ENCODE results near the gene CAMK2B.

Gene CAMK2B

GRCh38 chr7:44225566-44226395 is 99.6 kb downstream of the CAMK2B start:
- DNase-seq, result no peak

DNA sequence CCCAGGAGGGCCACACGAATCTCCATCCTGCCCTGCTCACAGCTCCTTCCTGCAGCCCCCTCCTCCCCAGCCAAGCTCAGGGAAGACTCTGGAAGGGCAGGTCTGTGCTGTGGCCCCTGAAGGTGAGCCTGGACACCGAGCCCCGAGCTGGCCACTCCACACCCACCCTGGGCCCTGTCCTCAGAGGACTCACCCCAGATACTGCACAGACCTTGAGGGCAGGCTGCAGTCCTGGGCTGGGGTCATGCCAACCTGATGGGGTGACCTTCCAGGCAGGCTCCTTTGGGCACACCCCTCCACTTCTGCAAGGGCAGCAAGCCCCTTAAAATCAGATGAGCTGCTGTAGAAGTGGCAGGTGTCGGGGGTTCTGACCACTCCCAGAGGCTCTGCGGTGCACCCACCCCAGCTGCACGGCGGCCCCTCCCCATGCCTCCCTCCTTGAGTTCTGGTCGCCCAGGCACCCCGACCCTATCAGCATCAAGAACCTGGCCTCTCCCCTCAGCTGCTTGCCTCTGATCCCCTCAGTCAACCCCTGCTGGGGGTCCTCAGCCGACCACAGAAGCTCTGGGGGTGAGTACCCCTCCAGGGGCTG is 100.3 kb downstream of the CAMK2B start:
- DNase-seq, result no peak

DNA sequence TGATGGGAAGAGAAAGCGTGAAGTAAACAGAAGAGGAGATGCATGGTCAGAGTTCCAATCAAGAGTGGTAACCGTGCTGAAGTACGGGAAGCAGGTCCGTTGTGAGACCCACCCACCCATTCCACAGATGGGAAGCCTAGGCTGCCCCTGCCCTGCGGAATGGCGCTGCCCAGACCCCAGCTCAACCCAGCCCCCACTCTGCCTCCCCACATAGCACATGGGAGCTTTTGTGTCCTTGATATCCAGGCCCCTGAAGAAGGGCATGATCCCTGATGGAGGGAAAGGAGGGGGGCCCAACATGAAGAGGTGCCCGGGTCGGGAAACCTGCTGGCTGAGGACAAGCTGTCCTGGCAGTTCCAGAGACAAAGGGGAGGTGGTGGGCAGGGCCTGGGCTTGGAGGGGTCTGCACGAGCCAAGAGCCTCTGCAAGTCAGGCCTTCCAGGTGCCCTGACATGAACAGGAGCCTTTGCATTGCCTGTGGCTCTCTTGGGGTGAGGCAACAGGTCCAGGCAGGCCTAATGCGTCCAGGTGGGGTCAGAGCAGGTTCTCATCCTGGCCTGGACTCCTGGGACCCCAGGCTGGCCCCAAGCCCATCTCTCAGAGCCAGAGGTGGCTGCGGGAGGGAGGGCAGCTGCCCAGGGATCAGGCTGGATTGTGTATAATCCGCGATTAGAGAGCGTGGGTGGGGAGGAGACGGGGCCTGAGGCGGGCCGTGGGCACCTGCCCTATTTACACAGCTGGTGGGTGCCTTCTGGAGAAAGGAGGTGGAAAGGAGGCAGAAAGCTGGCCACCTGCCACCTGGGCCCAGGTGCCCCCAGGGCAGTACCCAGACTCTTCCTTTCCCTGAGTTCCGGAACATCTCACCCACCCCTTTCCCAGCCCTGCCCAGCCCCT is 101.1 kb downstream of the CAMK2B start:
- DNase-seq, result no peak

GRCh38 chr7:44223362-44224079 is 101.9 kb downstream of the CAMK2B start:
- DNase-seq, result no peak

- DNase-seq, result no peak
These were observed 102.6 kb downstream of the CAMK2B start for GRCh38 chr7:44222776-44223261.

DNA sequence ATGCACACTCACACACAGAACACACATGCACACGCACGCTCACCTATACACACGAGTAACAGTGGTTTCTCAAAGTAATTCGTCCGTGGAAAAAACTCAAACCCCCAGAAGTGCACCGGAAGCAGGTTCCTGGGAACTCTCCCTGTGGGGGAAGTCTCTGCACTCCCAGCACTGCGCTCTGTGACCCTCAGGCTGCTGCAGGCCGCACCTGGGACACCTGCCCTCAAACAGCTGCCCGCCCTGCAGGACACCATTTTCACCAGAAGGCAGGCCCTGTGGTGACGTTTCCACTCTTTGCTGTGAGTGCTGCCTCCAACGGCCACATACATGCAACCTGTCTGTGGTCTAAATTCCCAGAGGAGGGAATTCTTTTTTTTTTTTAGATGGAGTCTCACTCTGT is 103.3 kb downstream of the CAMK2B start:
- DNase-seq, result no peak

- DNase-seq, result no peak
These were observed 104.1 kb downstream of the CAMK2B start for GRCh38 chr7:44221231-44221791.

GRCh38 chr7:44220358-44221112 is 104.9 kb downstream of the CAMK2B start:
- DNase-seq, result no peak

GRCh38 chr7:44220046-44220357 is 105.4 kb downstream of the CAMK2B start:
- no peak for DNase-seq

DNA sequence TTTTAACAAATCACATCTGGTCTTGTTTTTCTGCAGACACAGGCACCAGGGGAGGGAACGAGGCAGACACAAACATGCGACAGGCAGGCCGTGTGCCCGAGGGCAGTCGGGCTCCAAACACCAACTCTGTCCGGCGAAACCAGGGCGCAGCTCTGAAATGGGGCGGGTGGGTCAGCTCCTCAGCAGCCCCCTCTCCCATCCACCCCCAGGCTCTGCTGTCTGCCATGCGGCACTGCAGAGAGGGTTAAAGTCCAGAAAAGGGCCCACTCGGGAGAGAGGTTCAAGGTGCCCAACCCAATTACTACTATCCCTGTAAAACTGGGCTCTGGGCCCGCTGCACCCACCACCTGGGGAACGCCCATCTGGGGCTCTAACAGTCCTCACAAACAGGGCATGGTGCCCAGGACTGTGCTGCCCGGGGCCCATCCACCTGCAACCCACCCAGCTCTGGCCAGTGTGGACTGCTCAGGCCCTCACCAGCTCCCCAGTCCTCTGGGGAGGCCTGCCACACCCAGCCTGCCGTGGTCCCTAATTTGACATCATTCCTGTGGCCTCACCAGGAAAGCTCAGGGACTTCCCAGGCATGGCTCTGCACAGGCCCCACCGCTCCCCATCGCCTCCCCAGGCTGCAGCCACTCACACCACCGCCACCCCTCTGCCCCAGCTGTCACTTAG is 105.9 kb downstream of the CAMK2B start:
- no peak for DNase-seq

- no peak for DNase-seq
These were observed 106.8 kb downstream of the CAMK2B start for GRCh38 chr7:44218418-44219201.

DNA sequence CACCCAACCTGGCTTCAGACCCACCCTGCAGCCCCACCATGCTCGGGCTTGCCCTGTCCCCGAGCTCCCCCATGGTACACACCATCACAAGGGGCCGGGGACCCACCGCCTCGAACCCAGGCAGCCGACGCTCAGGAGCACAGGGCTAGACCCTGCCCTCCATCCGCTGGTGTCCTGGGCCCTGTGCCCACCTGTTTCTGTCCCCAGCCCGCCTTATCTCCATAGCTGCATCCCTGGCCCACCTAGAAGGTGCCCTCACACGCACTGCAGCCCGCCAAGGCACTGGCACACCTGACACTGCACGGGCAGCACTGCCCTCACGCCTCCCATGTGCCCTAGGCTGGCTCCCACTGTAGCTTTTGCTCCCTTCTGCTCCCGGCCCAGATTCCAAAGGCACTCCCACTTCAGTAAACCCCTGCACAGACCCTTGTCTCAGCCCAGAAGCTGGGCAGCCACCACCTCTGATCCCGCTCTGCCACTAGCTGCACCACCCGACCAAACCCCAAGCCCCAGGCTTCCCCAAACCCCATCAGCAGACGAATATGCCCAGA is 107.5 kb downstream of the CAMK2B start:
- DNase-seq, result no peak

- no peak for DNase-seq
These were observed 108.1 kb downstream of the CAMK2B start for GRCh38 chr7:44217223-44217714.

GRCh38 chr7:44216521-44217222 is 108.7 kb downstream of the CAMK2B start:
- DNase-seq, result no peak

GRCh38 chr7:44216019-44216418 is 109.4 kb downstream of the CAMK2B start:
- no peak for DNase-seq

DNA sequence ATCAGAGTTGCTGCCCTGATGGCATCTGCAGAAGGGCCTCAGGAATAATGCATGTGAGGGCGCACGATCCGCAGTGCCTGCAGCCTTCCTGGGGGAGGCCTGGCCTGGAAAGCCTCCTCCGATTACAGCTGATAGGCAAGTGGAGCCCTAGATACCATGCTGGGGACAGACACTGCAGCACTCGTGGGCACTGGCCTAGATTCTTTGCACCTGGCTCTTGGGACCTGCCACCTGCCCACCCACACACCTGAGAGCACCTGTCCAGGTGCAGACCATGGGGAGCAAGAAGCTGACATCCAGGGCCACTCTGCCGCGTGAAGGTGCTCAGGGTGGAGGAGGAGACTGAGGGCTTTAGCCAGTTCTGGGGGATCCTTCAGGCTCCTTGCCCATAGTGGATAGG is 109.9 kb downstream of the CAMK2B start:
- DNase-seq, result no peak

DNA sequence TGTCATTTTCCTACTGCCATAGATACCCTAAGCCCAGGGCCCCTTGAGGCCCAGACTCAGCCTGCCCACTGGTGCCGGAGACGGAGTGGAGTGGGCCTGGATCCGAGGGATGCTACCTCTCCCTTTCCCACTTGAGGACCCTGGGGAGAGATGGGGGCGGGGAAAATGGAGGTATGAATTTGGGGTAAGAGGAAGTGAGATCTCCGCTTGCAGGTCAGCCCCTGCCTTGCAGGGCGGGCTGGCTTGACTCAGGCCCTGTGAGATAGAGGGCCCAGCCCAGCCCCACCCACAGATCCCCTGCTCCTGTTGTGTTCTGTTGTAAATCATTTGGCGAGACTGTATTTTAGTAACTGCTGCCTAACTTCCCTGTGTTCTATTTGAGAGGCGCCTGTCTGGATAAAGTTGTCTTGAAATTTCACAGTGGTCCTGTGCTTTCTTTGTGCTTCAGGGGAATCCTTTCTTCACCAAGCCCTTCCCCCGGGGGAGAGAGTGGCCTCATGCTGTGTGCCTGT is 111.5 kb downstream of the CAMK2B start:
- no peak for DNase-seq

DNA sequence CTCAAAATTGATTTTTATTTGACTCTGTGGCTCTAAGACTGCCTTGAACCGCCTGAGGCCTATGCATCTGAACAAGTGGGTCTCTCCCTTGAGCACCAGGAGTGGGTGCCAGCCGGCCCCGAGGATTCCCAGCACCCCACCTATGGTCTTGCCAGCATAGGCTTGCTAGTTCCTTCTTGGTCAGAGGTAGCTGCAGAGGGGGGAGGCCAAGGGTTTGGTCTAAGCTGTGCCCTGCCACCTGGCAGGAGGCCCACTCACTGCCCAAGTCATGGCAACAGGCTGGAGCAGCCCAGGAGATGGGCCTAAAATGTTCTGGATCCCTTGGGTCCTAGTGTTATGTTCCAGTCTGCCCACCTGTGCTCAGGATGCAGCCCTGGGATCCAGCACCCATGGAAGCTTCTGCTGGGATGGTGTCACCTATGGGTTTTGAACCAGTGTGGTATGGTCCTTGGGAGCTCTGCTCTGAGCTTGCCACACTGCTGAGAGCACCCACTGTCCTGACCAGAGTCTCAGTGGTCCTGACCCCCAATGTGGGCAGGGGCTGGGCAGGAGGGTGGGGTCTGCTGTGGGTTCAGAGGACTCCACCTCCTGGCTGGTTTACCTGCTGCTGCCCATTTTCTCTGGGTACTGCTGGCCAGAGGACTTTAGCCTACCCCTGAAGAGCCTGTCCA is 112.1 kb downstream of the CAMK2B start:
- DNase-seq, result no peak
